Stimulated activated CD4-positive, alpha-beta T cell treated with anti-CD3 and anti-CD28 coated beads, Interleukin-1b, Interleukin-23, amount 100 ng/mL, for 1 hour (primary cell): ENCODE data around the gene HGFAC.

Experiments
- DNase-seq, 2 donors: peaks; one replicate each; pipeline ENCODE4 v3.0.0-alpha.2; 2020; ENCODE audit warnings: low read depth in 2 of 2

Gene HGFAC

GRCh38 chr4:3426465-3427133, 15.2 kb upstream of the HGFAC start:
- DNase-seq: no peak

GRCh38 chr4:3427134-3427476, 14.7 kb upstream of the HGFAC start:
- DNase-seq: no peak

- DNase-seq: no peak
These were observed 13.9 kb upstream of the HGFAC start for GRCh38 chr4:3427706-3428446.

- DNase-seq: no peak
These were observed 12.1 kb upstream of the HGFAC start for GRCh38 chr4:3429651-3430050.

- DNase-seq: no peak
These were observed 11.2 kb upstream of the HGFAC start for GRCh38 chr4:3430524-3430923.

- no peak for DNase-seq
These were observed 10.2 kb upstream of the HGFAC start for GRCh38 chr4:3431446-3431993.

- no peak for DNase-seq
These were observed 9.4 kb upstream of the HGFAC start for GRCh38 chr4:3432381-3432790.

GRCh38 chr4:3433138-3433869, 8.5 kb upstream of the HGFAC start:
- DNase-seq: no peak

- DNase-seq: no peak
These were observed 6.7 kb upstream of the HGFAC start for GRCh38 chr4:3434881-3435685.

GRCh38 chr4:3435686-3435956, 6.1 kb upstream of the HGFAC start:
- DNase-seq: no peak

GRCh38 chr4:3436048-3436797, 5.5 kb upstream of the HGFAC start:
- no peak for DNase-seq

- no peak for DNase-seq
These were observed 4.8 kb upstream of the HGFAC start for GRCh38 chr4:3436798-3437581.

GRCh38 chr4:3437582-3437936, 4.2 kb upstream of the HGFAC start:
- DNase-seq: no peak

GRCh38 chr4:3437998-3438846, 3.5 kb upstream of the HGFAC start:
- DNase-seq: no peak

- no peak for DNase-seq
These were observed 3.0 kb upstream of the HGFAC start for GRCh38 chr4:3438847-3439180.

GRCh38 chr4:3439391-3439790, 2.4 kb upstream of the HGFAC start:
- DNase-seq: no peak

GRCh38 chr4:3440011-3440410, 1.8 kb upstream of the HGFAC start:
- DNase-seq: no peak

- no peak for DNase-seq
These were observed 728 bp upstream of the HGFAC start for GRCh38 chr4:3440979-3441500.

GRCh38 chr4:3442460-3442958, 741 bp downstream of the HGFAC start:
- no peak for DNase-seq
